Endodermal cell (in vitro differentiated cells): ENCODE data around the gene PLEKHD1. TPM values are rescaled to one million over a fixed set of nuclear protein-coding genes. Genes with fewer than 3 reads are reported as not detected.

Source experiments
- DNase-seq: peaks from one replicate; pipeline ENCODE4 v3.0.0-alpha.2; 2017
- H3K27ac ChIP-seq: 2 replicates; pipeline ENCODE4 v1.5.1; 2013; ENCODE audit warnings: mild to moderate bottlenecking, low read depth, low read length, moderate library complexity
- H3K27me3 ChIP-seq: 2 replicates; pipeline ENCODE4 v1.6.1; 2013; ENCODE audit warnings: mild to moderate bottlenecking, low read length, moderate library complexity; ENCODE audit not compliant: insufficient read depth, control insufficient read depth, poor library complexity, severe bottlenecking
- H3K36me3 ChIP-seq: 2 replicates; pipeline ENCODE4 v1.7.0; 2013; ENCODE audit warnings: mild to moderate bottlenecking, low read length, moderate library complexity; ENCODE audit not compliant: control insufficient read depth, insufficient read depth
- H3K4me1 ChIP-seq: one replicate; pipeline ENCODE4 v1.7.0; 2013; ENCODE audit warnings: low read length; ENCODE audit not compliant: control insufficient read depth, insufficient read depth
- H3K4me3 ChIP-seq: 2 replicates; pipeline ENCODE4 v1.5.1; 2013; ENCODE audit warnings: mild to moderate bottlenecking, low read length, moderate library complexity
- H3K9ac ChIP-seq: 2 replicates; pipeline ENCODE4 v1.6.1; 2013; ENCODE audit warnings: mild to moderate bottlenecking, low read length, moderate library complexity; ENCODE audit not compliant: poor library complexity, severe bottlenecking; ENCODE audit errors: extremely low read depth
- H3K9me3 ChIP-seq: 2 replicates; pipeline ENCODE4 v1.6.1; 2013; ENCODE audit warnings: mild to moderate bottlenecking, low read length, moderate library complexity; ENCODE audit not compliant: control insufficient read depth
- H3K27ac Mint-ChIP-seq: 2 replicates; pipeline ENCODE4 v1.8.0; 2020; ENCODE audit warnings: mixed read lengths
- H3K27me3 Mint-ChIP-seq: 2 replicates; pipeline ENCODE4 v1.8.0; 2021; ENCODE audit warnings: mild to moderate bottlenecking, mixed read lengths; ENCODE audit not compliant: insufficient read depth
- H3K36me3 Mint-ChIP-seq: 2 replicates; pipeline ENCODE4 v1.8.0; 2020; ENCODE audit warnings: low read depth, mixed read lengths
- H3K4me1 Mint-ChIP-seq: 2 replicates; pipeline ENCODE4 v1.8.0; 2020; ENCODE audit warnings: mixed read lengths
- H3K4me3 Mint-ChIP-seq: 2 replicates; pipeline ENCODE4 v1.8.0; 2020; ENCODE audit warnings: mild to moderate bottlenecking, moderate library complexity, mixed read lengths
- H3K9me3 Mint-ChIP-seq: 2 replicates; pipeline ENCODE4 v1.8.0; 2020; ENCODE audit warnings: mild to moderate bottlenecking, mixed read lengths
- WGBS, 2 experiments: methylation state at CpG; one replicate each; pipeline versions ENCODE4 v1.1.5 to v1.1.7; 2013; ENCODE audit warnings: missing lambda C conversion rate in 2 of 2, mixed read lengths in 1 of 2; ENCODE audit not compliant: insufficient coverage in 1 of 2, insufficient read length in 1 of 2; 5-methylcytosine and 5-hydroxymethylcytosine counted together
- total RNA-seq, 2 donors: library from RNA; stranded (reverse); fragmentation: NEBNext Ultra II Directional in 1 of 2; extraction: Animal tissue kit (Norgen Biotek cat#: 25700) in 1 of 2; gene quantifications; 2 replicates in 1 of 2; 3 replicates in 1 of 2; pipeline ENCODE4 v1.2.1, GENCODE V29; 2021
- TF ChIP-seq, protein P1 (sequence below): fragments of 200-600 bp; sonication (generic); conservative IDR thresholded peaks from 2 replicates; pipeline ENCODE4 v1.5.0; 2021; ENCODE audit warnings: antibody characterized with exemption, mild to moderate bottlenecking

The PLEKHD1 gene
- total RNA-seq, 2 donors from 2014 or later: 0.11 TPM

DNA sequence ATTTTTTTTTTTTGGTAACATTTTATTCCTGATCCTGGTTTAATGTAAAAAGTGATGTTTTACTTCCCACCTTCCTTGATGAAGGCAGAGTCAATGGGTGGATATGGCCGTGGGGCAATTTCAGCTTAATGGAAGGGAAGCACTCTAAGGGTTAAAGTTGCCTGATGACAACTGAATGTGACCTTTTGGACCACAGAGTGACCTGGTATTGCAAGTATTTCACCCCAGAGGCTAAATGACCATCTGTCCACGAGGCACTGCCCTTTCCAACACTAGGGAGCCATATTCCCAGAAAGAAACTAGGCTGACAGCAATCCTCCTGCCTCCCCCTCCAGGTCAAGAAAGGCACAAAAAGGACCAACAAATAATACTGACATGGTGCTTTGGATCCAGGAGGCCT lies 85.3 kb downstream of the PLEKHD1 start:
- Mint-ChIP-seq H3K4me1 (peaks cover 5% of the 10 kb centered on the region), H3K36me3 (peaks cover 30% of the 10 kb centered on the region), H3K4me3 (no peak overlapping the region), H3K27me3 (peaks cover 59% of the 10 kb centered on the region), H3K27ac (no peak overlapping the region), H3K9me3 (peaks cover 22% of the 10 kb centered on the region)
- H3K27ac ChIP-seq: no peak overlapping the region
- no peak for DNase-seq
- H3K9ac ChIP-seq: no peak overlapping the region
- peaks cover 25% of the 10 kb centered on the region for H3K36me3 ChIP-seq
- H3K4me1 ChIP-seq: peaks cover 7% of the 10 kb centered on the region
- WGBS, 2 experiments: 78 to 92% methylated on average over 2 of the region's 2 CpGs
- no peak overlapping the region for H3K4me3 ChIP-seq
- no peaks in the 10 kb centered on the region for H3K9me3 ChIP-seq
- peaks cover 22% of the 10 kb centered on the region for H3K27me3 ChIP-seq
- TF ChIP-seq, protein P1, sequence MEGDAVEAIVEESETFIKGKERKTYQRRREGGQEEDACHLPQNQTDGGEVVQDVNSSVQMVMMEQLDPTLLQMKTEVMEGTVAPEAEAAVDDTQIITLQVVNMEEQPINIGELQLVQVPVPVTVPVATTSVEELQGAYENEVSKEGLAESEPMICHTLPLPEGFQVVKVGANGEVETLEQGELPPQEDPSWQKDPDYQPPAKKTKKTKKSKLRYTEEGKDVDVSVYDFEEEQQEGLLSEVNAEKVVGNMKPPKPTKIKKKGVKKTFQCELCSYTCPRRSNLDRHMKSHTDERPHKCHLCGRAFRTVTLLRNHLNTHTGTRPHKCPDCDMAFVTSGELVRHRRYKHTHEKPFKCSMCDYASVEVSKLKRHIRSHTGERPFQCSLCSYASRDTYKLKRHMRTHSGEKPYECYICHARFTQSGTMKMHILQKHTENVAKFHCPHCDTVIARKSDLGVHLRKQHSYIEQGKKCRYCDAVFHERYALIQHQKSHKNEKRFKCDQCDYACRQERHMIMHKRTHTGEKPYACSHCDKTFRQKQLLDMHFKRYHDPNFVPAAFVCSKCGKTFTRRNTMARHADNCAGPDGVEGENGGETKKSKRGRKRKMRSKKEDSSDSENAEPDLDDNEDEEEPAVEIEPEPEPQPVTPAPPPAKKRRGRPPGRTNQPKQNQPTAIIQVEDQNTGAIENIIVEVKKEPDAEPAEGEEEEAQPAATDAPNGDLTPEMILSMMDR: peak; percentile 27

DNA sequence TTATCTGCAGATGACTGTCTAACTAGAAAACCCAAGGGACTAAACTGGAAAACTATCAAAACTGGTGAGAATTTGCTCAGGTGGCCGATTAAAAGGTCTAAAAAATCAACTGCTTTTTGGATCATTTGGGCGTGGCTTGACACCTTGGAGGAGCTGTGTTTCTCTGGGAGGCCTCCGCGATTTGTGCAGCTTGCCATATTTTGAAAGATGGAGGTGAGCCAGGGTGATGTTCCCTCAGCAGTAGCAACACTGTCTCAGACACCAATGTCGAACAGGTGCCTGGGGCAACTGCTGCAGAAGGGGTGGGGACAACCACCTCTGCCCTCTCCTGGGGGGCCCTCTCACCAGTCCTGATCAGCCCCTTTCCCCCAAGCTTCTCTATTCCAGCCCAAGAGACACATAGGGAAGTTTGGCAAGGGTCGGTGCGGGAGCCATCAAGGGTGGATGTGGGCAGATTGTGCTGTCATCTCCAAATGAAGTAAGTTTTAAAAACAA lies 86.4 kb downstream of the PLEKHD1 start:
- 90 to 93% methylated on average over 4 to 7 of the region's 7 CpGs for WGBS, 2 experiments
- peaks cover 62% of the 10 kb centered on the region for H3K27me3 Mint-ChIP-seq

DNA sequence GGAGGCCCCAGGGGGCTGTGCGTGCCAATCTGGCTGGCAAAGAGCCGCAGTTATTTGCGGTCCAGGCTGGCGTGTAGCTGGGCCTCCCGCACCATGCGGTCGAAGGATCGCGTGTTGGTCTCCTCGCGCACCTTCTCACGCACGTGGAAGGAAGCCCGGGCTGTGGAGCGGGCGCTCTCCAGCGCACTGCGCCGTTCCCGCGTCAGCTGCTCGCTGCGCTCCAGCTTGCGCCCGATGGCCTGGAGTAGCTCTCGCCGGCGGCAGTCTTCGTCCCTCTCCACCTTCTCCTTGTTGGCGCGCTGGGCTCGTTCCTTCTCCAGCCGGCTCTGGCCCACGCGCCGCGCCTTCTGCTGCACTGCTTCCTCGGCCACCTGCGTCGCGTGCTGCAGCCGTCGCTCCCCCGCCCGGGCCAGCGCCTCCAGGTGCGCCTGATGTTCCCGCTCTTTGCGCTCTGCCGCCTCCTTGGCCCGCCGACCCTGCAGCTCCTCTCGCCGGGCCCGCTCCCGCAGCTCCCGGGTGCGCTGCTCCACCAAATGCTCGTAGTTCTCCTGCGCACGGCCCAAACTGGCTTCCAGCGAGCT lies 87.0 kb downstream of the PLEKHD1 start:
- Mint-ChIP-seq H3K27me3 (peaks cover 67% of the 10 kb centered on the region), H3K4me3 (peak overlapping the region; percentile 28), H3K4me1 (peaks cover 3% of the 10 kb centered on the region), H3K36me3 (peaks cover 30% of the 10 kb centered on the region), H3K9me3 (peaks cover 27% of the 10 kb centered on the region), H3K27ac (no peak overlapping the region)
- no peak overlapping the region for H3K27ac ChIP-seq
- WGBS, 2 experiments: 57 to 72% methylated on average over 46 to 62 of the region's 62 CpGs
- TF ChIP-seq, protein P1: no peak
- no peak overlapping the region for H3K4me3 ChIP-seq
- peaks cover 25% of the 10 kb centered on the region for H3K36me3 ChIP-seq
- peaks cover 22% of the 10 kb centered on the region for H3K27me3 ChIP-seq
- H3K9ac ChIP-seq: no peak overlapping the region
- peaks cover 4% of the 10 kb centered on the region for H3K9me3 ChIP-seq
- no peak for DNase-seq
- peaks cover 7% of the 10 kb centered on the region for H3K4me1 ChIP-seq

More for the DNA sequence above, 86.4 kb downstream of the PLEKHD1 start:
- Histone ChIP-seq H3K9me3 (no peaks in the 10 kb centered on the region), H3K36me3 (peaks cover 25% of the 10 kb centered on the region), H3K27me3 (peaks cover 22% of the 10 kb centered on the region), H3K9ac (no peak overlapping the region), H3K4me3 (no peak overlapping the region), H3K4me1 (peaks cover 7% of the 10 kb centered on the region), H3K27ac (no peak overlapping the region)
- no peak overlapping the region for H3K27ac Mint-ChIP-seq
- H3K4me3 Mint-ChIP-seq: no peak overlapping the region
- DNase-seq: no peak
- H3K9me3 Mint-ChIP-seq: peaks cover 22% of the 10 kb centered on the region
- TF ChIP-seq, protein P1: no peak
- H3K4me1 Mint-ChIP-seq: peaks cover 3% of the 10 kb centered on the region
- H3K36me3 Mint-ChIP-seq: peaks cover 30% of the 10 kb centered on the region
